A549 (cell line): ENCODE measurements around the gene FDX2. TPM values are rescaled to one million over a fixed set of nuclear protein-coding genes. Genes with fewer than 3 reads are reported as not detected.

Source experiments
- ATAC-seq, 2 experiments: fragments of 200-7000 bp in 1 of 2; fragments of >200 bp in 1 of 2; cut with Nextera tagmentation in 1 of 2; cut with Tn5 transposase in 1 of 2; 3 replicates each; pipeline versions ENCODE4 v1.8.0 to v1.9.1; 2018 to 2020; ENCODE audit warnings: mild to moderate bottlenecking in 1 of 2, moderate library complexity in 1 of 2
- CTCF ChIA-PET: fragments of 300-600 bp; sonication (Branson Sonifier 250); formaldehyde crosslinking; extraction: SDS; loops from one replicate; lab custom pipeline; 2021; ENCODE audit warnings: antibody characterized with exemption, inconsistent platforms; lab: Yijun Ruan, JAX
- POLR2A ChIA-PET: fragments of 350-600 bp; formaldehyde crosslinking; extraction: SDS; loops from one replicate; lab custom pipeline; 2021; ENCODE audit warnings: antibody characterized with exemption, inconsistent platforms; lab: Yijun Ruan, JAX
- DNase-seq, 2 experiments: peaks; one replicate each; pipeline versions ENCODE4 v3.0.0 to v3.0.0-alpha.2; 2011 to 2016; ENCODE audit warnings: low read depth in 1 of 2, low spot score in 1 of 2
- FAIRE-seq: peaks from 2 replicates; lab custom pipeline; 2011; peaks lifted over from hg19 to GRCh38; lab: Jason Lieb, UNC
- H3K27ac ChIP-seq, 2 experiments: fragments of >200 bp; sonication (Bioruptor Twin); formaldehyde crosslinking; 3 replicates each; pipeline ENCODE4 v1.5.1; 2016 to 2017
- H3K4me1 ChIP-seq: fragments of >200 bp; sonication (Bioruptor Twin); formaldehyde crosslinking; 3 replicates; pipeline ENCODE4 v1.6.1; 2016
- H3K4me2 ChIP-seq: fragments of >200 bp; sonication (Bioruptor Twin); formaldehyde crosslinking; 3 replicates; pipeline ENCODE4 v1.6.1; 2016
- H3K4me3 ChIP-seq: fragments of >200 bp; sonication (Bioruptor Twin); formaldehyde crosslinking; 3 replicates; pipeline ENCODE4 v1.5.1; 2016
- H3K9me3 ChIP-seq: fragments of >200 bp; sonication (Bioruptor Twin); formaldehyde crosslinking; 3 replicates; pipeline ENCODE4 v1.6.1; 2016
- CEBPB ChIP-seq, 2 experiments: fragments of >200 bp in 1 of 2; sonication (Bioruptor Twin) in 1 of 2; formaldehyde crosslinking in 1 of 2; IDR thresholded peaks; 2 replicates each; pipeline ENCODE4 v1.6.1; 2012 to 2016
- FOXS1 ChIP-seq: fragments of 250-450 bp; sonication (Bioruptor Pico); IDR thresholded peaks from 2 replicates; pipeline ENCODE4 v1.5.0; 2020; ENCODE audit warnings: mild to moderate bottlenecking, moderate library complexity
- GATA3 ChIP-seq: IDR thresholded peaks from 2 replicates; pipeline ENCODE4 v1.6.1; 2012; ENCODE audit warnings: borderline replicate concordance
- HEYL ChIP-seq: fragments of 250-450 bp; sonication (Bioruptor Pico); IDR thresholded peaks from 2 replicates; pipeline ENCODE4 v1.8.0; 2021; ENCODE audit warnings: mild to moderate bottlenecking, moderate library complexity
- JUN ChIP-seq, 2 experiments: fragments of >200 bp; sonication (Bioruptor Twin); formaldehyde crosslinking; IDR thresholded peaks; 2 replicates in 1 of 2; 3 replicates in 1 of 2; pipeline ENCODE4 v1.6.1; 2016 to 2017
- JUNB ChIP-seq: fragments of >200 bp; sonication (Bioruptor Twin); formaldehyde crosslinking; IDR thresholded peaks from 2 replicates; pipeline ENCODE4 v1.6.1; 2016
- KDM5A ChIP-seq: fragments of 200-600 bp; sonication (generic); IDR thresholded peaks from 2 replicates; pipeline ENCODE4 v1.6.1; 2016; ENCODE audit warnings: antibody characterized with exemption, mild to moderate bottlenecking
- MAZ ChIP-seq: fragments of 150-350 bp; IDR thresholded peaks from 2 replicates; pipeline ENCODE4 v1.6.1; 2014; ENCODE audit warnings: antibody characterized with exemption, low read depth, low read length, borderline replicate concordance
- MYC ChIP-seq: IDR thresholded peaks from 2 replicates; pipeline ENCODE4 v1.6.1; 2012; ENCODE audit warnings: mild to moderate bottlenecking, inconsistent platforms, low read length, improper control_type of control experiment, borderline replicate concordance
- NFE2L2 ChIP-seq: fragments of 150-350 bp; conservative IDR thresholded peaks from 2 replicates; pipeline ENCODE4 v1.6.1; 2014; ENCODE audit warnings: low read length
- NR3C1 ChIP-seq: fragments of >200 bp; sonication (Bioruptor Twin); formaldehyde crosslinking; IDR thresholded peaks from 3 replicates; pipeline ENCODE4 v1.6.1; 2017
- POLR2AphosphoS2 ChIP-seq: conservative IDR thresholded peaks from 2 replicates; pipeline ENCODE4 v1.6.1; 2012; ENCODE audit warnings: low read length, improper control_type of control experiment, inconsistent platforms
- RARB ChIP-seq: fragments of 250-450 bp; sonication (Bioruptor Pico); IDR thresholded peaks from 2 replicates; pipeline ENCODE4 v1.8.0; 2021; ENCODE audit warnings: mild to moderate bottlenecking, moderate library complexity
- RCOR1 ChIP-seq: fragments of 150-350 bp; IDR thresholded peaks from 2 replicates; pipeline ENCODE4 v1.6.1; 2014; ENCODE audit warnings: antibody characterized with exemption, low read length, low read depth
- ZNF302 ChIP-seq: fragments of 250-450 bp; sonication (Bioruptor Pico); IDR thresholded peaks from 2 replicates; pipeline ENCODE4 v1.9.0; 2021; ENCODE audit warnings: inconsistent platforms, mild to moderate bottlenecking, moderate library complexity
- WGBS: methylation state at CpG from one replicate; pipeline ENCODE4 v1.1.6; 2017; ENCODE audit errors: missing lambda C conversion rate; 5-methylcytosine and 5-hydroxymethylcytosine counted together
- polyA plus RNA-seq, 4 experiments: library from polyadenylated mRNA; depleted of rRNA in 3 of 4; stranded (reverse); fragments of >200 nt; fragmentation: RNase III in 1 of 4; extraction: RNeasy Plus Mini Kit Qiagen cat#74134 plus additional on column Dnase treatment in 1 of 4; gene quantifications; 2 replicates in 3 of 4; 3 replicates in 1 of 4; pipeline ENCODE4 v1.2.3, GENCODE V29; 2011 to 2017
- TF ChIP-seq, protein P1 (sequence below): fragments of 250-450 bp; sonication (Bioruptor Pico); IDR thresholded peaks from 2 replicates; pipeline ENCODE4 v1.5.0; 2021; ENCODE audit warnings: mild to moderate bottlenecking, moderate library complexity, borderline replicate concordance
- TF ChIP-seq, protein P2 (sequence below): fragments of >200 bp; sonication (Bioruptor Twin); formaldehyde crosslinking; IDR thresholded peaks from 3 replicates; pipeline ENCODE4 v1.6.1; 2016
- TF ChIP-seq, protein P3 (sequence below): IDR thresholded peaks from 2 replicates; pipeline ENCODE4 v1.6.1; 2012
- TF ChIP-seq, protein P4 (sequence below): fragments of 150-350 bp; IDR thresholded peaks from 2 replicates; pipeline ENCODE4 v1.6.1; 2014; ENCODE audit warnings: low read depth, mild to moderate bottlenecking, low read length
- TF ChIP-seq, protein P5 (sequence below): IDR thresholded peaks from 2 replicates; pipeline ENCODE4 v1.6.1; 2012; ENCODE audit warnings: low read depth, borderline replicate concordance
- TF ChIP-seq, protein P6 (sequence below): fragments of 450-650 bp; IDR thresholded peaks from 2 replicates; pipeline ENCODE4 v1.6.1; 2014; ENCODE audit warnings: antibody characterized with exemption
- TF ChIP-seq, protein P7 (sequence below): fragments of >200 bp; sonication (Bioruptor Twin); formaldehyde crosslinking; IDR thresholded peaks from 2 replicates; pipeline ENCODE4 v1.6.1; 2016
- TF ChIP-seq, protein P8 (sequence below): fragments of 200-600 bp; sonication (generic); IDR thresholded peaks from 2 replicates; pipeline ENCODE4 v1.6.1; 2016; ENCODE audit warnings: antibody characterized with exemption, mild to moderate bottlenecking, moderate library complexity

FDX2 gene
- polyA plus RNA-seq, 2 of the 4 experiments (the other 2 are of a cell fraction) = 9.9 to 23.5 TPM

DNA sequence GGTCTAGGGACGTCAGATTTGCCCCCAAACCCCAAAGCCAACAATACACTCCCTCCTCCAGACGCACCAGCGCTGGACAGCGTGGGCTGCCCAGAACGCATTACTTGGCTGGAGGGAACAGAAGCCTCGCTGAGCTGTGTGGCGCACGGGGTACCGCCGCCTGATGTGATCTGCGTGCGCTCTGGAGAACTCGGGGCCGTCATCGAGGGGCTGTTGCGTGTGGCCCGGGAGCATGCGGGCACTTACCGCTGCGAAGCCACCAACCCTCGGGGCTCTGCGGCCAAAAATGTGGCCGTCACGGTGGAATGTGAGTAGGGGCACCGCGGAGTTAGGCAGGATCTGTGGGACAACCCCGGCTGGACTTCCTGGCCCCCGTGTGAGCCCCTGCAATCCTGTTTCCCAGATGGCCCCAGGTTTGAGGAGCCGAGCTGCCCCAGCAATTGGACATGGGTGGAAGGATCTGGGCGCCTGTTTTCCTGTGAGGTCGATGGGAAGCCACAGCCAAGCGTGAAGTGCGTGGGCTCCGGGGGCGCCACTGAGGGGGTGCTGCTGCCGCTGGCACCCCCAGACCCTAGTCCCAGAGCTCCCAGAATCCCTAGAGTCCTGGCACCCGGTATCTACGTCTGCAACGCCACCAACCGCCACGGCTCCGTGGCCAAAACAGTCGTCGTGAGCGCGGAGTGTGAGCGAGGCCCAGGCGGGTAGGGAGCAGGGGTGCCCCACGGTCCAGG, 22.0 kb downstream of the FDX2 start:
- ATAC-seq (no peak), FAIRE-seq (no peak)
- Histone ChIP-seq H3K4me2 (no peak overlapping the region), H3K4me3 (no peak overlapping the region), H3K9me3 (no peaks in the 10 kb centered on the region), H3K27ac (no peak overlapping the region)
- CTCF ChIA-PET = interaction anchor here (0.8 to 1.3 kb wide), 3 partner anchors 24 to 97 kb away, joined by 3 to 5 read pairs (median 3); no protein-coding TSS in a partner anchor
- TF ChIP-seq, protein P1, sequence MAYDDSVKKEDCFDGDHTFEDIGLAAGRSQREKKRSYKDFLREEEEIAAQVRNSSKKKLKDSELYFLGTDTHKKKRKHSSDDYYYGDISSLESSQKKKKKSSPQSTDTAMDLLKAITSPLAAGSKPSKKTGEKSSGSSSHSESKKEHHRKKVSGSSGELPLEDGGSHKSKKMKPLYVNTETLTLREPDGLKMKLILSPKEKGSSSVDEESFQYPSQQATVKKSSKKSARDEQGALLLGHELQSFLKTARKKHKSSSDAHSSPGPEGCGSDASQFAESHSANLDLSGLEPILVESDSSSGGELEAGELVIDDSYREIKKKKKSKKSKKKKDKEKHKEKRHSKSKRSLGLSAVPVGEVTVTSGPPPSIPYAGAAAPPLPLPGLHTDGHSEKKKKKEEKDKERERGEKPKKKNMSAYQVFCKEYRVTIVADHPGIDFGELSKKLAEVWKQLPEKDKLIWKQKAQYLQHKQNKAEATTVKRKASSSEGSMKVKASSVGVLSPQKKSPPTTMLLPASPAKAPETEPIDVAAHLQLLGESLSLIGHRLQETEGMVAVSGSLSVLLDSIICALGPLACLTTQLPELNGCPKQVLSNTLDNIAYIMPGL (CRISPR knock-in tag) = no peak
- TF ChIP-seq CEBPB (IDR thresholded peaks at IDR 0.05) (no peak), GATA3 (no peak), JUN (IDR thresholded peaks at IDR 0.05) (no peak), KDM5A (no peak), MAZ (no peak)
- TF ChIP-seq, protein P2, sequence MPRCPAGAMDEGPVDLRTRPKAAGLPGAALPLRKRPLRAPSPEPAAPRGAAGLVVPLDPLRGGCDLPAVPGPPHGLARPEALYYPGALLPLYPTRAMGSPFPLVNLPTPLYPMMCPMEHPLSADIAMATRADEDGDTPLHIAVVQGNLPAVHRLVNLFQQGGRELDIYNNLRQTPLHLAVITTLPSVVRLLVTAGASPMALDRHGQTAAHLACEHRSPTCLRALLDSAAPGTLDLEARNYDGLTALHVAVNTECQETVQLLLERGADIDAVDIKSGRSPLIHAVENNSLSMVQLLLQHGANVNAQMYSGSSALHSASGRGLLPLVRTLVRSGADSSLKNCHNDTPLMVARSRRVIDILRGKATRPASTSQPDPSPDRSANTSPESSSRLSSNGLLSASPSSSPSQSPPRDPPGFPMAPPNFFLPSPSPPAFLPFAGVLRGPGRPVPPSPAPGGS = no peak
- TF ChIP-seq, protein P3, sequence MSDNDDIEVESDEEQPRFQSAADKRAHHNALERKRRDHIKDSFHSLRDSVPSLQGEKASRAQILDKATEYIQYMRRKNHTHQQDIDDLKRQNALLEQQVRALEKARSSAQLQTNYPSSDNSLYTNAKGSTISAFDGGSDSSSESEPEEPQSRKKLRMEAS = no peak
- TF ChIP-seq, protein P4, sequence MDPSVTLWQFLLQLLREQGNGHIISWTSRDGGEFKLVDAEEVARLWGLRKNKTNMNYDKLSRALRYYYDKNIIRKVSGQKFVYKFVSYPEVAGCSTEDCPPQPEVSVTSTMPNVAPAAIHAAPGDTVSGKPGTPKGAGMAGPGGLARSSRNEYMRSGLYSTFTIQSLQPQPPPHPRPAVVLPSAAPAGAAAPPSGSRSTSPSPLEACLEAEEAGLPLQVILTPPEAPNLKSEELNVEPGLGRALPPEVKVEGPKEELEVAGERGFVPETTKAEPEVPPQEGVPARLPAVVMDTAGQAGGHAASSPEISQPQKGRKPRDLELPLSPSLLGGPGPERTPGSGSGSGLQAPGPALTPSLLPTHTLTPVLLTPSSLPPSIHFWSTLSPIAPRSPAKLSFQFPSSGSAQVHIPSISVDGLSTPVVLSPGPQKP = no peak
- TF ChIP-seq, all 56 proteins: peak for 0
- POLR2A ChIA-PET = interaction anchor here (0.5 kb wide), 1 partner anchor 134 kb away, joined by 4 read pairs; no protein-coding TSS in a partner anchor
- 94% methylated on average over 35 of the region's 49 CpGs for WGBS
- H3K4me1 ChIP-seq = peaks cover 16% of the 10 kb centered on the region
- DNase-seq = no peak

DNA sequence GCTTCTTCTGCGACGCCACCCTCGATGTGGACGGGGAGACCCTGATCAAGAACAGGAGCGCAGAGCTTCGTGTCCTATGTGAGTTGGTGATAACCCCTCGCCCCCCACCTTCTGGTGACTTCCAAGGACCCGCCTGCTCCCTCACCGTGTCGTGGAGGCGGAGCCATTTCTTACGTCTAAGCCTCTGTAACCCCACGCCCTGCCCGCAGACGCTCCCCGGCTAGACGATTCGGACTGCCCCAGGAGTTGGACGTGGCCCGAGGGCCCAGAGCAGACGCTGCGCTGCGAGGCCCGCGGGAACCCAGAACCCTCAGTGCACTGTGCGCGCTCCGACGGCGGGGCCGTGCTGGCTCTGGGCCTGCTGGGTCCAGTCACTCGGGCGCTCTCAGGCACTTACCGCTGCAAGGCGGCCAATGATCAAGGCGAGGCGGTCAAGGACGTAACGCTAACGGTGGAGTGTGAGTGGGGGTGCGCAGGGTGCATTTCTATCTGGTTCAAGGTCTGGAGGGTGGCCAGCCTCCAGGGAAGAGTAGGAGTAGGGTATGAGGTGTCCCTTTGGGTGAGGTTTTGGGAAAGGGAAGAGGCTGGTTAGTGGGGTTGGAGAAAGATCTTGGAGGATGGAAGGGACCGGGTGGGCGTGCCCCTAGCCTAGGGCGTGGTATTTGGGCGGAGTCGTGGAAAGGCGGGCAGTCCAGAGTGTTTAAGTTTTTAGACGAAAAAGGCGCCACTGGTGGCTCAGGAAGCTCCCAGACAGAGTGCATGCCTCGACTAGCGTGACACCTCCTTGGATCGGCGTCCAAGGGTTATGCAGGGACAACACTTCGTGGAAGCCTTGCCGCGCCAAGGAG, 22.8 kb downstream of the FDX2 start:
- FAIRE-seq (no peak), DNase-seq (no peak), ATAC-seq (no peak)
- ChIA-PET CTCF (interaction anchor here (0.8 to 1.3 kb wide), 3 partner anchors 24 to 98 kb away, joined by 3 to 5 read pairs (median 3); no protein-coding TSS in a partner anchor), POLR2A (no interaction called here)
- no peak overlapping the region for H3K4me3 ChIP-seq
- no peak overlapping the region for H3K27ac ChIP-seq
- 91% methylated on average over 55 of the region's 56 CpGs for WGBS
- no peaks in the 10 kb centered on the region for H3K9me3 ChIP-seq
- H3K4me1 ChIP-seq = peaks cover 16% of the 10 kb centered on the region
- peak overlapping the region; percentile 97; the same call in 1 of the 3 replicates for H3K4me2 ChIP-seq
- TF ChIP-seq RCOR1 (no peak), NR3C1 (no peak), POLR2AphosphoS2 (no peak), JUN (IDR thresholded peaks at IDR 0.05) (no peak), RARB (no peak), MYC (no peak), HEYL (CRISPR knock-in tag) (no peak), MAZ (no peak), NFE2L2 (no peak), ZNF302 (CRISPR knock-in tag) (no peak), FOXS1 (CRISPR knock-in tag) (no peak), JUNB (no peak)
- TF ChIP-seq, protein P5, sequence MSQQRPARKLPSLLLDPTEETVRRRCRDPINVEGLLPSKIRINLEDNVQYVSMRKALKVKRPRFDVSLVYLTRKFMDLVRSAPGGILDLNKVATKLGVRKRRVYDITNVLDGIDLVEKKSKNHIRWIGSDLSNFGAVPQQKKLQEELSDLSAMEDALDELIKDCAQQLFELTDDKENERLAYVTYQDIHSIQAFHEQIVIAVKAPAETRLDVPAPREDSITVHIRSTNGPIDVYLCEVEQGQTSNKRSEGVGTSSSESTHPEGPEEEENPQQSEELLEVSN = no peak
- TF ChIP-seq, protein P6, sequence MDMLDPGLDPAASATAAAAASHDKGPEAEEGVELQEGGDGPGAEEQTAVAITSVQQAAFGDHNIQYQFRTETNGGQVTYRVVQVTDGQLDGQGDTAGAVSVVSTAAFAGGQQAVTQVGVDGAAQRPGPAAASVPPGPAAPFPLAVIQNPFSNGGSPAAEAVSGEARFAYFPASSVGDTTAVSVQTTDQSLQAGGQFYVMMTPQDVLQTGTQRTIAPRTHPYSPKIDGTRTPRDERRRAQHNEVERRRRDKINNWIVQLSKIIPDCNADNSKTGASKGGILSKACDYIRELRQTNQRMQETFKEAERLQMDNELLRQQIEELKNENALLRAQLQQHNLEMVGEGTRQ = no peak
- TF ChIP-seq, protein P7, sequence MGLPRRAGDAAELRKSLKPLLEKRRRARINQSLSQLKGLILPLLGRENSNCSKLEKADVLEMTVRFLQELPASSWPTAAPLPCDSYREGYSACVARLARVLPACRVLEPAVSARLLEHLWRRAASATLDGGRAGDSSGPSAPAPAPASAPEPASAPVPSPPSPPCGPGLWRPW = no peak
- TF ChIP-seq, protein P8, sequence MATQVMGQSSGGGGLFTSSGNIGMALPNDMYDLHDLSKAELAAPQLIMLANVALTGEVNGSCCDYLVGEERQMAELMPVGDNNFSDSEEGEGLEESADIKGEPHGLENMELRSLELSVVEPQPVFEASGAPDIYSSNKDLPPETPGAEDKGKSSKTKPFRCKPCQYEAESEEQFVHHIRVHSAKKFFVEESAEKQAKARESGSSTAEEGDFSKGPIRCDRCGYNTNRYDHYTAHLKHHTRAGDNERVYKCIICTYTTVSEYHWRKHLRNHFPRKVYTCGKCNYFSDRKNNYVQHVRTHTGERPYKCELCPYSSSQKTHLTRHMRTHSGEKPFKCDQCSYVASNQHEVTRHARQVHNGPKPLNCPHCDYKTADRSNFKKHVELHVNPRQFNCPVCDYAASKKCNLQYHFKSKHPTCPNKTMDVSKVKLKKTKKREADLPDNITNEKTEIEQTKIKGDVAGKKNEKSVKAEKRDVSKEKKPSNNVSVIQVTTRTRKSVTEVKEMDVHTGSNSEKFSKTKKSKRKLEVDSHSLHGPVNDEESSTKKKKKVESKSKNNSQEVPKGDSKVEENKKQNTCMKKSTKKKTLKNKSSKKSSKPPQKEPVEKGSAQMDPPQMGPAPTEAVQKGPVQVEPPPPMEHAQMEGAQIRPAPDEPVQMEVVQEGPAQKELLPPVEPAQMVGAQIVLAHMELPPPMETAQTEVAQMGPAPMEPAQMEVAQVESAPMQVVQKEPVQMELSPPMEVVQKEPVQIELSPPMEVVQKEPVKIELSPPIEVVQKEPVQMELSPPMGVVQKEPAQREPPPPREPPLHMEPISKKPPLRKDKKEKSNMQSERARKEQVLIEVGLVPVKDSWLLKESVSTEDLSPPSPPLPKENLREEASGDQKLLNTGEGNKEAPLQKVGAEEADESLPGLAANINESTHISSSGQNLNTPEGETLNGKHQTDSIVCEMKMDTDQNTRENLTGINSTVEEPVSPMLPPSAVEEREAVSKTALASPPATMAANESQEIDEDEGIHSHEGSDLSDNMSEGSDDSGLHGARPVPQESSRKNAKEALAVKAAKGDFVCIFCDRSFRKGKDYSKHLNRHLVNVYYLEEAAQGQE = no peak
